SK-N-SH (cell line): Measurements from ENCODE around the gene CTBP1. TPM values are rescaled to one million over a fixed set of nuclear protein-coding genes. Genes with fewer than 3 reads are reported as not detected.

Experiments used
- CTCF ChIA-PET: fragments of 300-600, 350-600 bp; formaldehyde crosslinking; extraction: SDS; loops from one replicate; lab custom pipeline; 2021; lab: Yijun Ruan, JAX
- POLR2A ChIA-PET: fragments of 350-600 bp; sonication (Branson Sonifier 250); formaldehyde crosslinking; extraction: SDS; loops from one replicate; lab custom pipeline; 2020; ENCODE audit warnings: antibody characterized with exemption, inconsistent platforms; lab: Yijun Ruan, JAX
- DNase-seq: peaks from one replicate; pipeline ENCODE4 v3.0.0; 2012
- H2AFZ ChIP-seq: fragments of 200-600 bp; sonication (generic); 2 replicates; pipeline ENCODE4 v1.8.1; 2016; ENCODE audit warnings: antibody characterized with exemption, mild to moderate bottlenecking, low read depth
- H3F3A ChIP-seq: fragments of 200-600 bp; sonication (generic); replicated peaks from 2 replicates; pipeline ENCODE3; 2016; ENCODE audit warnings: antibody characterized with exemption, mild to moderate bottlenecking; ENCODE audit not compliant: insufficient read depth
- H3K27ac ChIP-seq, 2 experiments: fragments of 200-500 bp in 1 of 2; fragments of 200-600 bp in 1 of 2; sonication (Bioruptor generic) in 1 of 2; sonication (generic), shearing (Covaris generic) in 1 of 2; 2 replicates each; pipeline versions ENCODE4 v1.5.1 to v1.6.1; 2014 to 2016; ENCODE audit warnings: low read depth in 2 of 2, inconsistent platforms in 1 of 2, low read length in 1 of 2, mild to moderate bottlenecking in 1 of 2, mixed read lengths in 1 of 2
- H3K27me3 ChIP-seq: fragments of 200-600 bp; sonication (generic), shearing (Covaris generic); 2 replicates; pipeline ENCODE4 v1.6.1; 2016; ENCODE audit warnings: mixed run types; ENCODE audit not compliant: insufficient read depth
- H3K36me3 ChIP-seq, 2 experiments: fragments of 200-500 bp in 1 of 2; fragments of 200-600 bp in 1 of 2; sonication (Bioruptor generic) in 1 of 2; sonication (generic) in 1 of 2; replicated peaks in 1 of 2; 2 replicates each; pipeline versions ENCODE3 to v1.5.1; 2014 to 2016; ENCODE audit warnings: low read length in 1 of 2, mild to moderate bottlenecking in 1 of 2; ENCODE audit not compliant: insufficient read depth in 2 of 2, control insufficient read depth in 1 of 2
- H3K4me1 ChIP-seq, 2 experiments: fragments of 200-500 bp in 1 of 2; fragments of 200-600 bp in 1 of 2; sonication (Bioruptor generic) in 1 of 2; sonication (generic), shearing (Covaris generic) in 1 of 2; 2 replicates each; pipeline versions ENCODE4 v1.5.1 to v1.6.1; 2014 to 2016; ENCODE audit warnings: low read depth in 1 of 2, low read length in 1 of 2, mixed run types in 1 of 2; ENCODE audit not compliant: insufficient read depth in 2 of 2, control insufficient read depth in 1 of 2
- H3K4me2 ChIP-seq: fragments of 200-600 bp; sonication (generic), shearing (Covaris generic); 2 replicates; pipeline ENCODE4 v1.6.1; 2017; ENCODE audit warnings: mixed run types
- H3K4me3 ChIP-seq, 2 experiments: fragments of 200-500 bp in 1 of 2; fragments of 200-600 bp in 1 of 2; sonication (Bioruptor generic) in 1 of 2; sonication (generic), shearing (Covaris generic) in 1 of 2; 2 replicates each; pipeline versions ENCODE4 v1.5.1 to v1.8.1; 2014 to 2016; ENCODE audit warnings: low read depth in 2 of 2, inconsistent platforms in 1 of 2, low read length in 1 of 2, mild to moderate bottlenecking in 1 of 2, mixed read lengths in 1 of 2, moderate library complexity in 1 of 2
- H3K79me2 ChIP-seq: fragments of 200-600 bp; sonication (generic); 2 replicates; pipeline ENCODE4 v1.8.1; 2017; ENCODE audit warnings: mild to moderate bottlenecking; ENCODE audit not compliant: insufficient read depth
- H3K9ac ChIP-seq: fragments of 200-600 bp; sonication (generic); 2 replicates; pipeline ENCODE4 v1.6.1; 2017; ENCODE audit warnings: mixed run types
- H3K9me2 ChIP-seq: fragments of 200-600 bp; sonication (generic); 2 replicates; pipeline ENCODE4 v1.6.1; 2017; ENCODE audit warnings: mixed run types
- H3K9me3 ChIP-seq: fragments of 200-600 bp; sonication (generic); 2 replicates; pipeline ENCODE4 v1.6.1; 2017; ENCODE audit warnings: mixed run types, mild to moderate bottlenecking, moderate library complexity
- H4K20me1 ChIP-seq: fragments of 200-600 bp; sonication (generic); 2 replicates; pipeline ENCODE4 v1.6.1; 2017; ENCODE audit warnings: mild to moderate bottlenecking, mixed run types; ENCODE audit not compliant: insufficient read depth
- CTCF ChIP-seq: fragments of 200-600 bp; sonication (generic); IDR thresholded peaks from 2 replicates; pipeline ENCODE4 v1.6.1; 2017; ENCODE audit warnings: antibody characterized with exemption, mild to moderate bottlenecking, moderate library complexity
- EP300 ChIP-seq, 2 experiments: IDR thresholded peaks; 2 replicates each; pipeline versions ENCODE4 v1.4.0 to v1.6.1; 2012; ENCODE audit warnings: borderline replicate concordance in 1 of 2, low read depth in 1 of 2, low read length in 1 of 2
- EZH2phosphoT487 ChIP-seq: fragments of 200-600 bp; sonication (generic); IDR thresholded peaks from 2 replicates; pipeline ENCODE4 v1.6.1; 2017; ENCODE audit warnings: low read depth, mixed run types, mild to moderate bottlenecking, antibody characterized with exemption, moderate library complexity, borderline replicate concordance
- FOXM1 ChIP-seq: IDR thresholded peaks from 2 replicates; pipeline ENCODE4 v1.4.0; 2012; ENCODE audit warnings: low read depth, mild to moderate bottlenecking
- GABPA ChIP-seq: IDR thresholded peaks from 2 replicates; pipeline ENCODE4 v1.4.0; 2012; ENCODE audit warnings: low read depth, mild to moderate bottlenecking
- IRF3 ChIP-seq: fragments of 150-350 bp; IDR thresholded peaks from 2 replicates; pipeline ENCODE4 v1.6.1; 2016; ENCODE audit warnings: mild to moderate bottlenecking, low read depth, low read length
- MAX ChIP-seq: IDR thresholded peaks from 2 replicates; pipeline ENCODE4 v1.4.0; 2012; ENCODE audit warnings: low read depth
- MXI1 ChIP-seq: IDR thresholded peaks from 2 replicates; pipeline ENCODE4 v1.6.1; 2012; ENCODE audit warnings: mild to moderate bottlenecking, low read depth, low read length, improper control_type of control experiment
- NFIC ChIP-seq: IDR thresholded peaks from 2 replicates; pipeline ENCODE4 v1.4.0; 2012; ENCODE audit warnings: borderline replicate concordance
- NRF1 ChIP-seq: IDR thresholded peaks from 2 replicates; pipeline ENCODE4 v1.6.1; 2012; ENCODE audit warnings: low read depth, mild to moderate bottlenecking, low read length
- RCOR1 ChIP-seq: fragments of 150-350 bp; IDR thresholded peaks from 2 replicates; pipeline ENCODE4 v1.6.1; 2017; ENCODE audit warnings: antibody characterized with exemption, low read length
- REST ChIP-seq: IDR thresholded peaks from 2 replicates; pipeline ENCODE4 v1.6.1; 2012; ENCODE audit warnings: mild to moderate bottlenecking, low read depth, low read length, moderate library complexity
- SIN3A ChIP-seq: IDR thresholded peaks from 2 replicates; pipeline ENCODE4 v1.6.1; 2012; ENCODE audit warnings: low read depth, mild to moderate bottlenecking, low read length, moderate library complexity, borderline replicate concordance
- TCF12 ChIP-seq: IDR thresholded peaks from 2 replicates; pipeline ENCODE4 v1.4.0; 2012
- TEAD4 ChIP-seq: IDR thresholded peaks from 2 replicates; pipeline ENCODE4 v1.4.0; 2012; ENCODE audit warnings: mild to moderate bottlenecking, borderline replicate concordance; ENCODE audit not compliant: insufficient read depth
- WGBS: methylation state at CpG from one replicate; pipeline ENCODE4 v1.1.6; 2017; ENCODE audit warnings: low lambda C conversion rate; 5-methylcytosine and 5-hydroxymethylcytosine counted together
- polyA plus RNA-seq, 3 experiments: library from polyadenylated mRNA; depleted of rRNA; stranded (reverse); fragments of >200 nt; gene quantifications; 2 replicates each; pipeline ENCODE4 v1.2.3, GENCODE V29; 2012

Gene CTBP1
- polyA plus RNA-seq, 1 of the 3 experiments (the other 2 are of a cell fraction) = 183 TPM

- H3K9ac ChIP-seq = no peak overlapping the region
- TF ChIP-seq CTCF (no peak), EZH2phosphoT487 (no peak), RCOR1 (no peak), MAX (no peak), NRF1 (no peak), SIN3A (no peak), TCF12 (no peak), NFIC (no peak), GABPA (no peak), EP300 (IDR thresholded peaks at IDR 0.05; ENCODE audit: borderline replicate concordance in 1 of 2, low read depth in 1 of 2, low read length in 1 of 2) (no peak), MXI1 (no peak)
- H3K79me2 ChIP-seq = peaks cover 12% of the 10 kb centered on the region; the same call in 1 of the 2 replicates
- no peaks in the 10 kb centered on the region for H3F3A ChIP-seq
- H4K20me1 ChIP-seq = peaks cover 7% of the 10 kb centered on the region; the same call in 1 of the 2 replicates
- no peak overlapping the region for H2AFZ ChIP-seq
- CTCF ChIA-PET = interaction anchor here (1.5 kb wide), 1 partner anchor 50 kb away, joined by 5 read pairs; no protein-coding TSS in a partner anchor
- no peak for DNase-seq
- 98% methylated on average over 20 of the region's 34 CpGs for WGBS
- no peaks in the 10 kb centered on the region for H3K9me2 ChIP-seq
- H3K4me2 ChIP-seq = no peak overlapping the region
- H3K36me3 ChIP-seq = peaks cover 16 to 79% of the 10 kb centered on the region in 2 experiments
- no peaks in the 10 kb centered on the region for H3K9me3 ChIP-seq
- POLR2A ChIA-PET = no interaction called here
- H3K4me1 ChIP-seq = peaks cover 0 to under 1% of the 10 kb centered on the region in 2 experiments; a peak in 1 of 4 replicates
- H3K27me3 ChIP-seq = no peaks in the 10 kb centered on the region
- H3K4me3 ChIP-seq = no peak overlapping the region
- H3K27ac ChIP-seq = no peak overlapping the region
These were observed 32.8 kb downstream of the CTBP1 start for GRCh38 chr4:1216076-1216614.

GRCh38 chr4:1215141-1216075 is 33.5 kb downstream of the CTBP1 start:
- Histone ChIP-seq H3K4me1 (peaks cover 0 to 8% of the 10 kb centered on the region in 2 experiments; a peak in 1 of 4 replicates), H3K4me3 (no peak overlapping the region), H3K27me3 (no peaks in the 10 kb centered on the region), H3K9me2 (no peaks in the 10 kb centered on the region), H3K9ac (no peak overlapping the region), H3K27ac (no peak overlapping the region), H3K79me2 (peaks cover 12% of the 10 kb centered on the region; the same call in 1 of the 2 replicates), H3F3A (no peaks in the 10 kb centered on the region), H3K4me2 (no peak overlapping the region), H4K20me1 (peaks cover 7% of the 10 kb centered on the region; the same call in 1 of the 2 replicates), H3K36me3 (peaks cover 11 to 77% of the 10 kb centered on the region in 2 experiments), H2AFZ (no peak overlapping the region), H3K9me3 (no peaks in the 10 kb centered on the region)
- no peak for DNase-seq
- CTCF ChIA-PET = interaction anchor here (0.6 to 1.5 kb wide), 2 partner anchors 49 to 202 kb away, joined by 3 to 5 read pairs; no protein-coding TSS in a partner anchor
- WGBS = 99% methylated on average over 19 of the region's 31 CpGs
- POLR2A ChIA-PET = no interaction called here
- TF ChIP-seq GABPA (no peak), CTCF (no peak), TEAD4 (no peak), REST (no peak), FOXM1 (no peak), IRF3 (no peak)
